IPS-18a (cell line): Measurements from ENCODE around the gene MAN2A2.
"Not testable (repeated sequence)": the region's sequence is repeated elsewhere in the genome, so short reads cannot be mapped to it uniquely, and the experiment has no call there.

ENCODE experiments used
- H3K27ac ChIP-seq: one replicate; pipeline ENCODE4 v1.5.1; 2013; ENCODE audit warnings: low read length
- H3K27me3 ChIP-seq: one replicate; pipeline ENCODE4 v1.6.1; 2013; ENCODE audit warnings: mild to moderate bottlenecking, low read length; ENCODE audit not compliant: control insufficient read depth, insufficient read depth
- H3K36me3 ChIP-seq: one replicate; pipeline ENCODE4 v1.6.1; 2013; ENCODE audit warnings: low read depth, low read length; ENCODE audit not compliant: control insufficient read depth
- H3K4me1 ChIP-seq: one replicate; pipeline ENCODE4 v1.6.1; 2013; ENCODE audit warnings: low read depth, low read length; ENCODE audit not compliant: control insufficient read depth
- H3K4me3 ChIP-seq: one replicate; pipeline ENCODE4 v1.5.1; 2013; ENCODE audit warnings: low read length
- H3K9ac ChIP-seq: one replicate; pipeline ENCODE4 v1.6.1; 2013; ENCODE audit warnings: mild to moderate bottlenecking, low read length, moderate library complexity
- H3K9me3 ChIP-seq: one replicate; pipeline ENCODE4 v1.6.1; 2013; ENCODE audit warnings: low read depth, low read length; ENCODE audit not compliant: control insufficient read depth

MAN2A2 gene

DNA sequence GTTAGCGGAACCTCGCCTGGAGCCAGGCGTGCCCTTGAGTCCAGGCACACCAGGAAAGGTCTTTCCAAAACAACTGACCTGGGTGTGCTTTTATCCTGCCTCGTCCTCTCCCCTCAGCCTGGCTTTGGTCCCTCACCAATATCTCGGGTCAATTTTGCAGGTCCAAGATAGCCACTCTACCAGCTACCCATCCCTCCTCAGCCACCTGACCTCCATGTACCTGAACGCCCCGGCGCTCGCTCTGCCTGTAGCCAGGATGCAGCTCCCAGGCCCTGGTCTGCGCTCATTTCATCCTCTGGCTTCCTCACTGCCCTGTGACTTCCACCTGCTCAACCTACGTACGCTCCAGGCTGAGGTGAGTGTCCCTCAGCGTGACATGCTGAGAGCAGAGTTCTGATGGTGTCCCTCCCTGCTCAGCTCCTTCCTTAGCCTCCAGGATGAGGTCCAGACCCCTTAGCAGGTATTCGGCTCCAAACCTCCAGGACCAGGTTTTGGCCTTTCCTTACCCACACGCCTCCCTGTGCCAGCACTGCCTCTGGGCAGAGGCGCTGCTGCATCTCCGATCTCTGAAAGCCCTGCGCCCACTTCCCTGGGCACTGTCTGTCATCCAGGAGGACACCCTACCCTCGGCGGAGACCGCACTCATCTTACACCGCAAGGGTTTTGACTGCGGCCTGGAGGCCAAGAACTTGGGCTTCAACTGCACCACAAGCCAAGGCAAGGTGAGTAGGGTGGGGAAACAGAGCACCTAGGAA, 15.1 kb downstream of the MAN2A2 start:
- no peaks in the 10 kb centered on the region for H3K4me1 ChIP-seq
- no peaks in the 10 kb centered on the region for H3K27me3 ChIP-seq
- no peak overlapping the region for H3K4me3 ChIP-seq
- H3K9me3 ChIP-seq, result no peaks in the 10 kb centered on the region
- no peak overlapping the region for H3K9ac ChIP-seq
- peaks cover 18% of the 10 kb centered on the region for H3K36me3 ChIP-seq
- no peak overlapping the region for H3K27ac ChIP-seq

DNA sequence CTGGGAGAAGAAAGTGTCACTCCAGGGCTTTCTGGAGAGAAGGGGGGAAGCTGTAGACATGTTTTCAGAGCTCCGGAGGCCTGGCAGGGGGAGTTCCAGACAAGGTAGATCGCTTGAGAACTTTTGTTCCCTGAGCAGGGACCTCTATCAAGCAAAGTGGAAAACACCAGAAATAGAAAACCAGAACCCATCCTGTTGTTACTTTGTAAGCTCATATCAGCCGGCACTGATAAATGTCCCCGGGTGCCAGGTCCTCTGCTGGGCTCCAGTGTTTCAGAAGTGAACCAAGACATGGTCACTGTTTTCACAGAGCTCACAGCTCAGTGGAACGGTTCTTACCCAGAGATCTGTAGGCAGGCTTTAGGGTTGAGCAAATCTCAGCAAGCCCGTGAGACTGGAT, 15.7 kb downstream of the MAN2A2 start:
- no peaks in the 10 kb centered on the region for H3K4me1 ChIP-seq
- no peaks in the 10 kb centered on the region for H3K9me3 ChIP-seq
- H3K27ac ChIP-seq, result no peak overlapping the region
- H3K4me3 ChIP-seq, result no peak overlapping the region
- H3K9ac ChIP-seq, result no peak overlapping the region
- no peaks in the 10 kb centered on the region for H3K27me3 ChIP-seq
- peaks cover 18% of the 10 kb centered on the region for H3K36me3 ChIP-seq

- Histone ChIP-seq H3K36me3 (peaks cover 16% of the 10 kb centered on the region), H3K4me3 (no peak overlapping the region), H3K4me1 (no peaks in the 10 kb centered on the region), H3K9ac (no peak overlapping the region), H3K27ac (no peak overlapping the region), H3K27me3 (no peaks in the 10 kb centered on the region), H3K9me3 (no peaks in the 10 kb centered on the region)
These were observed 18.8 kb downstream of the MAN2A2 start for GRCh38 chr15:90921887-90922286.

DNA sequence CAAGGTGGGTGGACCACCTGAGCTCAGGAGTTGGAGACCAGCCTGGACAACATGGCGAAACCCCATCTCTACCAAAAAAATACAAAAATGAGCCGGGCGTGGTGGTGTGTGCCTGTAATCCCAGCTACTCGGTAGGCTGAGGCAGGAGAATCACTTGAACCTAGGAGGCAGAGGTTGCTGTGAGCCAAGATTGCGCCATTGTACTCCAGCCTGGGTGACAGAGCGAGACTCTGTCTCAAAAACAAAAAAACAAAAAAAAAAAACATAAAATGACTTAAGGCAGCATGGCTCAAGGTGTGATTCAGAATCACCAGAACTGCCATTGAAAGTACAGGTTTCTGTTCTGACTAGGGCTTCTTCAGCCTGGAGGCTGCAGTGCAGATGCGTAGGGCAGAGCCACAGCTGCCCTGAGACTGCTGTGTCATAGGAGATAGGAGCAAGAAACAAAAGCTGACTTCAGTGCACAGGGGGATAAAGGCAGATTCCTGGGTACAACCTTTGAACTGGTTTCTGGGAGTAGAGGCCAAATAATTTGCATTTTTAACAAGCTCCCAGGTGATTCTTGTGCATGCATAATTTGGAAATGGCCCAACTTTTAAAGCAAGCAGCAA, 19.7 kb downstream of the MAN2A2 start:
- not testable (repeated sequence) for H3K27ac ChIP-seq, H3K27me3 ChIP-seq, H3K9ac ChIP-seq, H3K9me3 ChIP-seq, H3K4me1 ChIP-seq, H3K4me3 ChIP-seq
- H3K36me3 ChIP-seq, result peaks cover 16% of the 10 kb centered on the region

DNA sequence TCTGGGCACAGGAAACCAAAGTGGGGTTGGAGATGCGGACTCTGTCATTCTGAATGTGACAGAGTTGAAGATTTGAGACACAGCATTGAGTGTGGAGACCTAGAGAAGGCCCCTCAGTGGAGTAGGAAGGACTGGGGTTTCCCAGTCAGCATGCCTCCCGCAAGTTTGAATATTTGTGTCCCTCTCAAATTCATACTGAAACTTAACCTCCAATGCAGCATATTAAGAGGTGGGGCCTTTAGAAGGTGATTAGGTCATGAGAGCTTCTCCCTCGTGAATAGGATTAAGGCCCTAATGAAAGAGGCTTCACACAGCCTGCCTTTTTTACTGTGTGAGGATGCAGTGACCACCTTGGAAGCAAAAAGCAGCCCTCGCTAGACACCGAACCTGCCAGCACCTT, 21.3 kb downstream of the MAN2A2 start:
- Histone ChIP-seq H3K9me3 (no peaks in the 10 kb centered on the region), H3K9ac (no peak overlapping the region), H3K4me1 (no peaks in the 10 kb centered on the region), H3K36me3 (peaks cover 11% of the 10 kb centered on the region), H3K4me3 (no peak overlapping the region), H3K27me3 (no peaks in the 10 kb centered on the region), H3K27ac (no peak overlapping the region)

- H3K36me3 ChIP-seq, H3K4me3 ChIP-seq, H3K9me3 ChIP-seq, H3K4me1 ChIP-seq, H3K27me3 ChIP-seq, H3K27ac ChIP-seq, H3K9ac ChIP-seq: not testable (repeated sequence)
These were observed 23.7 kb downstream of the MAN2A2 start for GRCh38 chr15:90926766-90927165.

- H3K9ac ChIP-seq, H3K9me3 ChIP-seq, H3K4me3 ChIP-seq, H3K36me3 ChIP-seq, H3K27me3 ChIP-seq, H3K27ac ChIP-seq, H3K4me1 ChIP-seq: not testable (repeated sequence)
These were observed 25.0 kb downstream of the MAN2A2 start for GRCh38 chr15:90928106-90928505.

- no peak overlapping the region for H3K4me3 ChIP-seq
- no peaks in the 10 kb centered on the region for H3K36me3 ChIP-seq
- H3K27me3 ChIP-seq, result peaks cover 14% of the 10 kb centered on the region
- no peaks in the 10 kb centered on the region for H3K9me3 ChIP-seq
- no peak overlapping the region for H3K27ac ChIP-seq
- peaks cover under 1% of the 10 kb centered on the region for H3K4me1 ChIP-seq
- no peak overlapping the region for H3K9ac ChIP-seq
These were observed 26.3 kb downstream of the MAN2A2 start for GRCh38 chr15:90929246-90930019.

GRCh38 chr15:90930861-90931574, 27.9 kb downstream of the MAN2A2 start:
- H3K9me3 ChIP-seq, result no peaks in the 10 kb centered on the region
- no peaks in the 10 kb centered on the region for H3K36me3 ChIP-seq
- peaks cover 5% of the 10 kb centered on the region for H3K4me1 ChIP-seq
- H3K27me3 ChIP-seq, result peaks cover 14% of the 10 kb centered on the region
- H3K27ac ChIP-seq, result no peak overlapping the region
- H3K4me3 ChIP-seq, result peak overlapping the region; percentile 65
- no peak overlapping the region for H3K9ac ChIP-seq

GRCh38 chr15:90931575-90931827, 28.4 kb downstream of the MAN2A2 start:
- no peak overlapping the region for H3K9ac ChIP-seq
- no peaks in the 10 kb centered on the region for H3K36me3 ChIP-seq
- H3K4me3 ChIP-seq, result peak overlapping the region; percentile 65
- peaks cover 14% of the 10 kb centered on the region for H3K27me3 ChIP-seq
- H3K9me3 ChIP-seq, result no peaks in the 10 kb centered on the region
- H3K4me1 ChIP-seq, result peaks cover 9% of the 10 kb centered on the region
- H3K27ac ChIP-seq, result no peak overlapping the region

DNA sequence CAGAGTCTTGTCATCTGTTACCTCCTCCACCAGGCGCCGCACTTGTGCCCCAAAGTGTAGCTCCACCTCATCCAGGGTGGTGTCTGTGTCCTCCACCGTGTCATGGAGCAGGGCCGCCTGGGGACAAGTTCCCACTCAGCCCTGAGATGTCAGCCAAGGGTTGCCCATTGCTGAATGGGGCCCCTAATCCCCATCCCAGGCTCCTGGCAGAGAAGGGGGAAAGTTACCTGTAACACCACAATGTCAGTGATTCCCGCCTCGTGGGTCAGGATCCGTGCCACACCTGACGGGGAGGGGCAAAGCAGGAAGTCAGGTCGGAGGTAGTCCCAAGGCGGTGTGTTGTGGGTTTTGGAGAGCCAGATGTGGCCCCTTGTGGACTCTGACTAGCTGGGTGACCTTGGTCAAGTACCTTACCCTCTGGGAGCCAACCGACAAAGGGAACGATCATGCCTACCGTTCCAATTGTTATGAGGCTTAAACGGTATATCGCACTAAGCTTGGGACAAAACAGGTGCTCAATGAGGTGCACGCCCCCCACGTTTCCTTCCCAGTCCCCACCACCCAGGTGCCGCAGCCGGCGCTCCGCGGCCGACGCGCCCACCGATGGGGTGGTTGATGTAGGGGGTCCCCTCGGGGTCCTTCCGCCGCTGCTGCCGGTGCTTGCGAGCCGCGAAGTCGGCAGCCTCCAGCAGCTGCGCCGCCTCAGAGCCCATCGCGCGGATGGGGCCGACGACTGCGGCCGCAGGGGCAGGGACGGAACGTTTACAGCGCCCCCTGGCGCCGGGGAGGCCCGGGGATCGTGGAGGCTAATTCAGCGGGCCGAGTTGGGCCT, 28.9 kb downstream of the MAN2A2 start, which contains the start of gene HDDC3:
HDDC3 (minus strand) TSS at position 722 of the 832 bp plus-strand sequence; CDS start at position 713, 9 bp downstream.
- H3K9me3 ChIP-seq, result no peaks in the 10 kb centered on the region
- H3K4me3 ChIP-seq, result peak within 1 kb of the TSS; percentile 65
- peaks cover 11% of the 10 kb centered on the region for H3K4me1 ChIP-seq
- peaks cover 14% of the 10 kb centered on the region for H3K27me3 ChIP-seq
- no peaks in the 10 kb centered on the region for H3K36me3 ChIP-seq
- H3K9ac ChIP-seq, result peak within 1 kb of the TSS; percentile 35
- no peak within 1 kb of the TSS for H3K27ac ChIP-seq
